K562 (cell line): ENCODE data around the gene GLT1D1.
"Not testable (repeated sequence)": the region's sequence is repeated elsewhere in the genome, so short reads cannot be mapped to it uniquely, and the experiment has no call there.

Experiments used
- CTCF ChIP-seq, 3 experiments: IDR thresholded peaks in 2 of 3; conservative IDR thresholded peaks in 1 of 3; 2 replicates each; pipeline ENCODE4 v1.5.1; 2011 to 2012; ENCODE audit warnings: low read length in 3 of 3, mild to moderate bottlenecking in 3 of 3, control low read depth in 2 of 3, improper control_type of control experiment in 1 of 3, inconsistent platforms in 1 of 3, low read depth in 1 of 3, mixed read lengths in 1 of 3, moderate library complexity in 1 of 3; ENCODE audit not compliant: insufficient read depth in 2 of 3
- E2F1 ChIP-seq: sonication (generic); formaldehyde crosslinking; IDR thresholded peaks from 2 replicates; pipeline ENCODE4 v1.8.1; 2023; ENCODE audit warnings: mild to moderate bottlenecking, missing genetic modification reagents, moderate library complexity
- NFE2L1 ChIP-seq: fragments of 450-650 bp; IDR thresholded peaks from 2 replicates; pipeline ENCODE4 v1.6.1; 2016; ENCODE audit warnings: missing genetic modification characterization, low read depth, mild to moderate bottlenecking, missing compliant biosample characterization, moderate library complexity, borderline replicate concordance
- PCBP1 ChIP-seq: fragments of 200-400 bp; formaldehyde crosslinking; IDR thresholded peaks from 2 replicates; pipeline ENCODE4 v1.6.1; 2018; ENCODE audit warnings: mild to moderate bottlenecking, low read depth, low read length; ENCODE audit not compliant: poor library complexity, severe bottlenecking
- PHB2 ChIP-seq: fragments of 450-650 bp; IDR thresholded peaks from 2 replicates; pipeline ENCODE4 v1.6.1; 2017; ENCODE audit warnings: low read depth
- SMAD3 ChIP-seq: fragments of 450-650 bp; formaldehyde crosslinking; conservative IDR thresholded peaks from 2 replicates; pipeline ENCODE4 v1.4.0; 2020; ENCODE audit warnings: mild to moderate bottlenecking
- ZC3H4 ChIP-seq: sonication (generic); formaldehyde crosslinking; IDR thresholded peaks from 2 replicates; pipeline ENCODE4 v1.9.0; 2021; ENCODE audit warnings: missing genetic modification reagents, borderline replicate concordance

GRCh38 chr12:128839885-128840284, 13.4 kb upstream of the GLT1D1 start:
- TF ChIP-seq SMAD3; ZC3H4 (CRISPR knock-in tag); PCBP1; CTCF (IDR thresholded peaks at IDR 0.05 in 2 of 3, conservative IDR thresholded peaks at IDR 0.05 in 1 of 3; ENCODE audit: insufficient read depth in 2 of 3, low read depth in 1 of 3, low read length in 3 of 3); PHB2; E2F1 (CRISPR knock-in tag); NFE2L1: not testable (repeated sequence)
